Stimulated activated CD8-positive, alpha-beta memory T cell treated with anti-CD3 and anti-CD28 coated beads, Interleukin-7, amount 100 ng/mL, for 24 hours (primary cell): Measurements from ENCODE around the gene SUSD1.

Experiments used
- DNase-seq: peaks from one replicate; pipeline ENCODE4 v3.0.0-alpha.2; 2020; ENCODE audit warnings: low read depth

SUSD1 gene

GRCh38 chr9:112064871-112065270, 110.2 kb downstream of the SUSD1 start:
- no peak for DNase-seq

DNA sequence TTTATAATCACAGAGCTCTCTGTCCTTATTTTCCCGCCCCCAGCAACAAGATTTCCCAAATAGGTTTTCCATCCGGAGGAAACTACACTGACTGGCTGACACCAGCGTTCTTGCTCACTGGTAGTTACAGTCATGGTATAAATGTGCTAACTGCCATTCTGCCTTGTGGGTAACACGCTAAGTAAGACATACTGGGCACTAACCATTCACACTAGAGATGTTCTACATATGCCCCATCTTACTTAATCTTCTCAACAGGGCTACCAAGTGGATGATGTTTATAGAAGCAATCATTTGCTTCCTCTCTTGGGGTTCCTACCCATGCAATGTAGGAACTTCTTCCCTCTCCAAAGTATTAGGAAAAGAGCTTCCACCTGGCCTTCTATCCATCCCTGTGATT, 111.5 kb downstream of the SUSD1 start:
- no peak for DNase-seq

DNA sequence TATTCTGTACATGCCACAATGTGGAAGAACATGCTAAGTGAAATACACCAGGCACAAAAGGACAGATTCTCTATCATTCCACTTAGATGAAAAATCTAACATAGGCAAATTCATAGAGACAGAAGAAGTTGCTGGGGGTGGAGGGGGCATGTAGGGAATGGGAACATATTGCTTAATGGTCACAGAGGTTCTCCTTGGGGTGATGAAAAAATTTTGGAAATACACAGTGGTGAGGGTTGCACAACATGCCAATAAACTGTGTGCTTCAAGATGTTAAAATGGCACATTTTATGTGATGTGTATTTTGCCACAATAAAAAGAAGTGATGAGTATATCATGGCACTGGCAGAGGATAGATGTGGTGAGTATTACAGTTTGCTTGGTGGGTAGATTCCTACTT, 111.9 kb downstream of the SUSD1 start:
- no peak for DNase-seq

DNA sequence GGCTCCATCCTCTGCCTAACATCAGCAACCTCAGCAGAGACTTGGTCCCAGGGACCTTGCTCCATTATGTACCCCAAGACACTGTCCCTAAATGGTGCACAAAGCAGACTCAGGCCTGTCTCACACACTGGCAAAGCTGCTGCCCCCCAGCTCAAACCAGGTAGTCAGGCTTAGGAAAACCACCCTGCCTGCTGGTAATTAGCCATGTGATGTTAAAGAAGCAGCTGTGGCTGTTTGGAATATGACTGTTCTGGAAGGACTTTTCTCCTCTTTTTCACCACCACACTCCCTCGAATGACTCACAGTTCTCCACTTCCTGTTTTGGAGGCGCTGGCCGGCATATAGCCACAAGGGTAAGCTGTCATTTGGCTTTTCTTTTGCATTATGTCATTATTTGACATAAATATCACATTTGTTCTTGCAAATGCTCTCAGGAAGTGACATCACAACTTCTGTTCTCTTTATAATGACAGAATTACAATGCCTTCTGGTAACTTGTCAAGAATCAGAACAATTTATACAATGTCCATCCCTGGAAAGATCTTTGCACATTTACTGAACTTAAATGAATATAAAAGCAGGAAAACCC, 113.9 kb downstream of the SUSD1 start:
- no peak for DNase-seq

DNA sequence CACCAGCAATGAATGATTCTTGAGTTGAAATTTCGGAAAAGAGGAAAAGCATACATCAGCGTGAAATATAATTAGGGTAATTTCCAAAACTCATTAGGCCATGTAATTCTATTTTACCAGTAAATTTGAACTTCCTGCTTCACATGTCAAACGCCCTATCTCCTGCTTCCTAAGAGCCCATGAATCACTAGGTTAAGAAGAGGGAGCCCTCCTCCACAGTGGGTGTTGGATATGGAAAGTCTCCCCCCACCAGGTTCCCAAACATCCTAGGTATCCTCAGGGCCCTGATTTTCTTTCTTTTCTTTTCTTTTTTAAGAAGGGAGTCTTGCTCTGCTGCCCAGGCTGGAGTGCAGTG, 115.2 kb downstream of the SUSD1 start:
- no peak for DNase-seq

DNA sequence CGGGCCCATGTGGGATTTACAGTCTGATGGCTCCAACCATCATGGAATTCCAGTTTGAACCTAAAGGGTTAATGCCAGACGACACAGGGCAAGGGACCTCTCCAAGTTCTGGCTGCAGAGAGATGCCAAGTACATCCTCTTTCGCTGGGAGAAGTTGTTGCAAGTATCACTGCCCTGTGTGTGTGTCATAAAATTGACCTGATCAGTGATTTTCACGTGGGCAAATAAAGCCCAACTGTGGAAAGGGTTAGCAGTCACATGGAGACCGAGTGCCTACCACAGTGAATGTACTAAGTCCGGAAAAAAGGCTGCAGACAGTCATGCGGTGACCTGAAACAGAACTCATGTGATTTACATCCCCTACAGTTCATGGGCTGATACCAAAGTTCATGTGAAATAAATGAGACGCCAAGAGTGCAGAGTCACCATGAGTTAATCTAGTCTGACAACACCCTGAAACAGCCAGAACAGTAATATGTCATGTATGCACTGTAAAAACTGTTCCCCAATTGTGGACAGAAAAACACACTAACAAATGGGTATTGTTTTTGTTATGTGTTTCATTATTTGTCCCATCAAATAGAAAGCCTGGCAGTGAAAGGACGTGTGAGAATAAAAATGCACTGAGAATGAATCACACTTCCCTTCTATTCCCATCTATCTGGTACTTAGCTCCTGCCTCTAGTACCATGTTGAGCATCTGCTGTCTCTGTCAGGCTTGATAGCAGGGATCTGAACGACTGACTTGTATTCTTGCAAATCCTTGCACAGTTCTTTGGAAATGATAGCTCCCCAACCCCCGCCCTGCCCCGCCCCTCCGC, 115.7 kb downstream of the SUSD1 start:
- DNase-seq: no peak

DNA sequence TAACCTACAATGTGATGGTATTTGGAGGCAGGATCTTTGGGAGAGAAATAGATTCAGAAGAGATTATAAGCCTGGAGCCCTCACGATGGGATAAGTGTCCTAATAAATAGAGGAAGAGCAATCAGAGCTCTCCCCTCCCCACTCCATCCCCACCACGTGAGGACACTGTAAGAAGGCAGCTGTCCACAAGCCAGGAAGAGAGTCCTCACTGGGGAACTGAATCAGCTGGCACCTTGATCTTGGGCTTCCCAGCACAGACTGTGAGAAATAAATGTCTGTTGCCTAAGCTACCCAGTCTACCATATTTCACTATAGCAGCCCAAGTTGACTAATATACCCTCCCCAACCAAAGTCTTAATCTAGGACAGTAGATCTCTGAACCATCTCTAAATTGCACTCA, 118.1 kb downstream of the SUSD1 start:
- no peak for DNase-seq

GRCh38 chr9:112054916-112055315, 120.2 kb downstream of the SUSD1 start:
- DNase-seq: no peak

DNA sequence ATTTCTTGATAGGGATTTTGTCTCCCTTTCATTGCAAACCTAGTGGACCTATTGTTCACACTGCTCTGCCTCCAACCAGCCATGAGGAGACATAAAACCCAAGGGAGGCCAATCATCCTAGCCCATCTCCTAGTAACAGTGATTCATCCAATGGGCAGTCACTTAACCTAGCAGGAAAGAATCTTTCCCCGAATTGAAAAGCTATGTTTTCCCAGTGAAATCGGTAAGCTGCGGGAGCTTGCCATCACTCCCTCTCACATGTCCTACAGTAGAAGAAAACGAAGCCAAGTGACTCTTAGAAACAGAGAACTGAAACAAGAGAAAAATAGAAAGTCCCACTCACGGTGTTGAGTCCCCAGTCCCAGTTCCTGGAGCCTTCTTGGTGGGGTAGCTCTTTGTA, 123.3 kb downstream of the SUSD1 start:
- no peak for DNase-seq

DNA sequence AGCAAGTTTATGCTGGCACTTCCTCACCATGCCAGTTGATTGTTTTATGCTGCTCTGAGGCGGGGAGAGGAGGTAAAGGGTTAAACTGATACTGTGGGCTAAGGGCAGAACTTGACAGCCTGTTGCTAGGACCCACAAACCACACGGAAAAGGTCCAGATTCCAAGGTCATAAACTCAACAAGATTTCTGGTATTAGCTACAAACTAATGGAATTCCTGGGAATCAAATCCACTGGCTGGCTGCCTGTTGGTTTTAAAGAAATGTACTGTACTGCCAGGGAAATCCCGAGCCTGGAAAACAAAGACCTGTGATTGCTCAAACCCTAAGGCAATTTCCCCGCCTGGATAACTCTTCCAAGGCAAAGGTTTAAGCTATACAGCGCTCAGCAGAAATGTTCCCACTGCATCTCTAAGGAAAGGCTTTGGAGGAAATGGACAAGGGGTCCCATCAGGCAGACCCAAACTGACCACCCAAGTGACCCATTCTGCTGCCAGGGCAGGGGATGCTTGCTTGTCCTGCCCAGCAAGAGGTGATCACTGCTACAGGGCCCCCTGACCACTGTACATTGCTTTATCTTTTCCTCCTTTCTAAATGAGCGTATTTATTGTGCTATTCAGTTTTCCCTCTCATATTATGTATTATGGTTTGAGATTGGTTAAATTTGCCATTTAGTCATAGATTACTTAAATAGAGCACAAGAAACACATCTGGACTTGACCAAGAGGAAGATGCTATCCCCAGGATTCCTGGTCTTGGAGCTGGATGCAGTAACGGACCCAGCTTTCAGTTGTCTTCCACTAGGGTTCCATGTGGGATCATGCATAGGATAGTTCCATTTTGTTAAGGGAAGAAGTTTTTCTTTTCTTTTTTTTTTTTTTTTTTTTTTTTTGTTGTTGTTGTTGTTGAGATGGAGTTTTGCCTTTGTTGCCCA, 124.3 kb downstream of the SUSD1 start:
- no peak for DNase-seq

- no peak for DNase-seq
Observed at GRCh38 chr9:112049811-112050516, 125.1 kb downstream of the SUSD1 start.

GRCh38 chr9:112048924-112049691, 126.0 kb downstream of the SUSD1 start:
- DNase-seq: no peak

GRCh38 chr9:112047538-112048066, 127.5 kb downstream of the SUSD1 start:
- DNase-seq: no peak

DNA sequence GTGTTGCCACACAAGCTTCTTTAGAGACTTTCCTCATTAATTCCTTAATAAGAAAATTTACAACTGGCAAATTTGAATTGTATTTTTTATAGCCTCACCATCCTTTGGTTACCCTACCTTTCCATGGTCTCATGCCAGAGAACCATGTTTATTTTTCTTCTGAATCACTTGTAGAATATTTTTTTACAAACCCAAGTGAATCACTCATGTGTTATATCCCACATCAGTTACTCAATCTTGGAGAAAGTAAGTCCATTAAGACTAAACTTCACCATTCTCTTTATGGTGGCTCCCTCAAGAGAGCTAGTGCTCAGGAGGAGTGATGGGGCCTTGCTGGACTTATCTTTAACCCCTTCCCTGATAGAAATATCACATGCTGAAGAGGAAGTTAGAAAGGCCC, 128.9 kb downstream of the SUSD1 start:
- DNase-seq: no peak

DNA sequence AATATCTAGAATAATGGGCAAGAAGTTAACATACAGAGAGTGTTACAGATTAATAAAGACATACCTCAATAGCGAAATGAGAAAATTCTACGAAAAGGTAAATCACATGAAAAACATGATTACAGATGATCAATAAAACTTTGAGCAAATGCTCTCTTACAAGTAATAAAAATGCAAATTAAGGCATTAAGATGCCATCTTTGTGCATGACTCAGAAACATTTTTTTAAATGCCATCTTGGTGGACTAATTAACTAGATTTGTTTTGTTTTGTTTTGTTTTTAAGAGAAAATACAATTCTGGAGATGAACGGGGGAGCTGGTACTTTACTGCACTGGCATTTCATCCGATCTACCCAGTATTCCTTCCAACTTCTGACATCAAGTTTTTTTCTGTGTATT, 130.2 kb downstream of the SUSD1 start:
- DNase-seq: no peak

GRCh38 chr9:112044186-112044585, 130.9 kb downstream of the SUSD1 start:
- DNase-seq: no peak

DNA sequence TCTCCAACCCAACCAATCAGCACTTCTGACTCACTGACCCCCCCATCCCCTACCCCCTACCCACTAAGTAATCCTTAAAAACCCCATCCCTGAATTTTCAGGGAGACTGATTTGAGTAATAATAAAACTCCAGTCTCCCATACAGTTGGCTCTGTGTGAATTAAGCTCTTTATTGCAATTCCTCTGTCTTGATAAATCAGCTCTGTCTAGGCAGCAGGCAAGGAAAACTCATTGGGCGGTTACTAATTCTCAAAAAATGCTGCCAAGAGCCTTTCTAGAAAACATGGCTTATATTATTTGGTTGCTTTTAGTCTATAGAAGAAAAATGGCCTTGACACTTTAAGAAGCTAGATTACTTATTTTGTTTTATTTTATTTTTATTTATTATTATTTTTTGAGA, 131.7 kb downstream of the SUSD1 start:
- no peak for DNase-seq

- DNase-seq: no peak
Observed at GRCh38 chr9:112042769-112043168, 132.3 kb downstream of the SUSD1 start.

GRCh38 chr9:112042244-112042638, 132.9 kb downstream of the SUSD1 start:
- no peak for DNase-seq

DNA sequence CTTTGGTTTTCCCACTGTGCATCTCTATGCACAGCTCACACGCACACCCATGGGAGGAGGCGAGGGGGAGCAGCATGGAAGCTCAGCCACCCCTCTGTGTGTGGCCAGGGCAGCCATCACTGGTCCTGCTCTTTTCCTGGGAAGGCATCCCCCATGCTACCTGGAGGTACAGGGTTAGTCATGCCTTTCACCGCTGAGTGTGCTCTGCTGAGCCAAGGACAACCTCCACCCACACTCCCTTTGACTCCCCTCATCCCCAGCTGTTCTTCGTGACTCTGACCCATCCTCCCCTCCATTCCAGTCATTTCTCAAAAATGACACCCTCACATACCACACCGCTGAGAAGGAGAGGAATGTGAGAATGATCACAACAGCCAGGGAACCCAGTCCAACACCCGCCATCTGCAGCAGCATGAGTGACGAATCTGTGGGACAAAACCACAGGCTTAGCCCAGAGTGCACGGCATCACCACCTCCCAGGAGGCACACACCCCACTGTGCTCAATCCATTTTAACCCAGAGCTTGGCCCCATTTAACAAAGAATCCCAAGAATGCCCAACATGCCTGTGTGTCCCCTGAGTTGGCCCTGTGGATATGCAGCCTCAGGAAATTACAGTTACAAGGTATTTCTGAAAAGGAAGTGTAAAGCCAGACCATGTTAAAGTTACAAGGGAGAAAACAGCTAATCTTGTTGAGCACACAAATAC, 133.4 kb downstream of the SUSD1 start:
- no peak for DNase-seq

- no peak for DNase-seq
Observed at GRCh38 chr9:112041199-112041535, 133.9 kb downstream of the SUSD1 start.
